ENCODE data around the gene COX4I1. TPM values are rescaled to one million over a fixed set of nuclear protein-coding genes. Genes with fewer than 3 reads are reported as not detected.

The COX4I1 gene
- total RNA-seq, 1 donor: 322 TPM

Other genes starting within 250 kb of the COX4I1 start
- gene GSE1, start 186.4 kb upstream of the COX4I1 start, total RNA-seq: 34.3 TPM
- gene GINS2, start 110.7 kb upstream of the COX4I1 start, total RNA-seq: 0.42 TPM
- gene C16orf74, start 48.6 kb upstream of the COX4I1 start, total RNA-seq: 4.3 TPM
- 18.4 TPM for gene EMC8, start 151 bp upstream of the COX4I1 start, total RNA-seq
- gene IRF8, start 99.5 kb downstream of the COX4I1 start, total RNA-seq: 94.9 TPM